ENCODE data around the gene PLEK.
"Not testable (repeated sequence)": the region's sequence is repeated elsewhere in the genome, so short reads cannot be mapped to it uniquely, and the experiment has no call there.

Gene PLEK

GRCh38 chr2:68386365-68386764 is 21.3 kb downstream of the PLEK start:
- no peak for DNase-seq

- DNase-seq, result no peak
These were observed 22.6 kb downstream of the PLEK start for GRCh38 chr2:68387408-68388350.

GRCh38 chr2:68388358-68388757 is 23.3 kb downstream of the PLEK start:
- no peak for DNase-seq

DNA sequence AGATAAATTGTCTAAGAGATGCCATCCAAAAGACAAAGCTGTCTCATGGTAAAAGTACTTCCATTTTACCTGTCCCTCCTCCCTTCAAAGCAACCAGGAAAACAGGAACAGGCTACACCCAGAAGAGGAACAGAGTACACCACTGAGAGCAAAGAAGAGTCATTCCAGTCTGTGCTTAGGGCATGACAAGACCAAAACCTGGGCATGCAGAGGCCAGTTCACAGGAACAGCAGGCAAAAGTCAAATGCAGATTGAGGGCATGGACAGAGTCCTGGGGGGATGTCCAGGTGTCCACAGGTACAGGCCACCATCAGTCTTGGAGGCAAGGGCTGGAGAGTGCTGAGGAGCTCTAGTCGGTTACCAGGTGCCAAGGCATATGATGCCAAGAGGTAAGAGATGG is 23.7 kb downstream of the PLEK start:
- no peak for DNase-seq

GRCh38 chr2:68390114-68390513 is 25.0 kb downstream of the PLEK start:
- DNase-seq, result no peak

GRCh38 chr2:68390586-68390985 is 25.5 kb downstream of the PLEK start:
- DNase-seq, result no peak

DNA sequence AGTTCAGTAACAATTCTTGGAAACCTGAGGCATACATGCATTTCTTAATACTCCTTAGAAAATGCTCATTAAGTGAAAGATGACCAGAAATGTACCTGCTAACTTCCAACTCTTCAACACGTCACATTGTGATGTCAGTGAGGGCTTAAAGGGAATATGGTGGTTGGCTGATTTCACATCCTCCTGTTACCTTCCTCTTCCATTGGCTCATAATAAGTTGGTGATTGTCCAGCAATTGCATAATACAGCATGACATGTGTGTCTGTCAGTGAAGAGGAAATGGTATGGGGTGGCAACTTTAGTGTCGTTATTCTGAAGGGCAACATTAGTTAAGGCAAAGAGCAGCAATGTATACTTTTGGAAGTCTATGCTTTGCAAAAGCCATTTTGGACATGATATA is 26.0 kb downstream of the PLEK start:
- no peak for DNase-seq

DNA sequence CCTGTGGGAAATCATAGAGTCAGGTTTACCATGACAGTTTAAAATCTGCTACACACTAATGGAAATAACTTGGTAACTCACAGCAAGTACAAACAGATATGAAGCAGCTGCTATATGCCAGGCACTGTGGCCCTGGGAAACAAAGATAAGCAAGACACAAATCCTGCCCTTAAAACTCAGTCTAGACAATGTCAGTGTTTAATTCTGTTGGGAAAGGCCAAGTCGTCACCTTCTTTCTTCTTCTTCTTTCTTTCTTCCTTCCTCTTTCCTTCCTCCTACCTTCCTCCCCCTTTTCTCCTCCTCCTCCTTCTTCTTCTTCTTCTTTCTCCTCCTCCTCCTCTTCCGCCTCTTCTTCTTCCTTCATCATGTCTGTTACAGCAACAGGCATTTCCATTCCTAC is 26.8 kb downstream of the PLEK start:
- no peak for DNase-seq

DNA sequence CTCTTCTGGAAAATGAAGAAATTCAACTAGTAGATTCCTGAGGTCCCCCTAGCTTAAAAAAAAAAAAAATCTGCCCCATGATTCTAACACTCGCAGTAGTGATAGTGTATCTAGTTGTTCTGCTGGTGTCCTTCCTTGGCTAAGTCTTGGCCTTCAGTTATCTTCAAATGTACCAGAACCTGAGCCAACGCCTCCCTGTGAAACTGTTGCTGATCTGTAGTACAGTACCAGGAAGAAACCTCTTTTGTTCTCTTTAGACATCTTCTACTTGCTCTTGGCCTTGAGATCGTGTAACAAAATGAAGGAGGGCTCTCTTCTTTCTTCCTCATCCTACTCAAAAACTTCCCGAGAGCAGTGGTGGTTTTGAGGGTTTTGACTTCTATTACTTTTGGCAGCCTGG is 31.0 kb downstream of the PLEK start:
- DNase-seq, result no peak

GRCh38 chr2:68397704-68398263 is 32.7 kb downstream of the PLEK start:
- DNase-seq, result not testable (repeated sequence)

DNA sequence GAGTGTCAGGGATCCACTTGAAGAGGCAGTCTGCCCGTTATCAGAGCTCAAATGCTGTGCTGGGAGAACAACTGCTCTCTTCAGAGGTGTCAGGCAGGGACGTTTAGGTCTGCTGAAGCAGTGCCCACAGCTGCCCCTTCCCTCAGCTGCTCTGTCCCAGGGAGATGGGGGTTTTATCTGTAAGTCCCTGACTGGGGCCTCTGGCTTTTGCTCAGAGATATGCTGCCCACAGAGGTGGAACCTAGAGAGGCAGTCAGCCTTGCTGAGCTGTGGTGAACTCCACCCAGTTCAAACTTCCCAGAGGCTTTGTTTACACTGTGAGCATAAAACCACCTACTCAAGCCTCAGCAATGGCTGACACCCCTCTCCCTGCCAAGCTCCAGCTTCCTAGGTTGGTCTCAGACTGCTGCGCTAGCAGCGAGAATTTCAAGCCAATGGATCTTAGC is 38.1 kb downstream of the PLEK start:
- DNase-seq, result no peak

GRCh38 chr2:68404164-68404563 is 39.1 kb downstream of the PLEK start:
- DNase-seq, result no peak

GRCh38 chr2:68404893-68405799 is 40.1 kb downstream of the PLEK start:
- DNase-seq, result no peak

DNA sequence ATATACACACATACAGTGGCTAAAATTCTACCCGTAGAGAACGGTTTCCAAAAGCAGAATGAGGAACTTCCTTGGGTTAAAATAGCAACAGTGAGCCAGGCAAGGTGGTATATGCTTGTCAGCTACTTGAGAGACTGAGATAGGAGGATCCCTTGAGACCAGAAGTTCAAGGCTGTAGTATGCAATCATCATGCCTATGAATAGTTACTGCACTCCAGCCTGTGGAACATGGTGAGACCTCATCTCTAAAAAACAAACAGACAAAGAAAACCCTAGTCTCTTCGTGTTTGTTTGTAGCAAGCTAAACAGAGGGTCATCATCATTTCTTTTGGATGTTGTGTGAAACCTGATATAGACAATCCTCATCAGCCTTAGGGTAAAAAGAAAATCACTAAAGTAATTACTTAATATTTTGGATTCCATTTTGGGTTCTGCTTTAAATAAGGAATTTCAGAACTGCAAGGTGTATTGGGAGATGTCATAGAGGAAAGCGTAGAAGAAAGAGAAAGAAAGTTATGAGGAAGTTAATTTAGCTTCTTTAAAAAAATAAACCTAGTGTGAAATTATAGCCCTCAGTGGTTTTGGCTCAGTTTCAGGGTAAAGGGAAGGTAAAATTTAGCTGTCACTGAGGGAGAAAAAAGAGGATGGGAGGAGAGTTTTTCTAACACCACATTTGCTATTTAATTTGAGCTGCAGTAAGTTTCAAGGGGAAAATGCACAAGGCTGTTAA is 46.5 kb downstream of the PLEK start:
- no peak for DNase-seq

- no peak for DNase-seq
These were observed 47.2 kb downstream of the PLEK start for GRCh38 chr2:68412127-68412819.

- no peak for DNase-seq
These were observed 48.4 kb downstream of the PLEK start for GRCh38 chr2:68413466-68413865.

DNA sequence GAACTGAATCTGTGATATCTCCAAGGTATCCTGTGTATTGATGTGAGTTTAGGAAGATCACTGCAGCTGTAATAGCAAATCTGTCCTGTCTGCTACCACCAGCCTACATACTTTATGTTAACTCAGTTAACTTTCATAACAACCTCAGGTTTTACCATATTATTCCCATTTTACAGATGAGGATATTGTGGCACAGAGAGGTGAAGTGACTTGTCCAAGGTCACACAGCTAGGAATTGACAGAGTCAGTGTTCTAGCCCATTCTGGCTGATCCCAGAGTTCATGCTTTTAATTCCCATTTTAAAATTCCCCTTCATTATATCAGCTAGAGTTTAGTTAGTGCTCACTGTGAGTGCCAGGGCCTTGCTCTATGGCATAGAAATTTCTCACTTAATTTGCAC is 49.4 kb downstream of the PLEK start:
- no peak for DNase-seq

DNA sequence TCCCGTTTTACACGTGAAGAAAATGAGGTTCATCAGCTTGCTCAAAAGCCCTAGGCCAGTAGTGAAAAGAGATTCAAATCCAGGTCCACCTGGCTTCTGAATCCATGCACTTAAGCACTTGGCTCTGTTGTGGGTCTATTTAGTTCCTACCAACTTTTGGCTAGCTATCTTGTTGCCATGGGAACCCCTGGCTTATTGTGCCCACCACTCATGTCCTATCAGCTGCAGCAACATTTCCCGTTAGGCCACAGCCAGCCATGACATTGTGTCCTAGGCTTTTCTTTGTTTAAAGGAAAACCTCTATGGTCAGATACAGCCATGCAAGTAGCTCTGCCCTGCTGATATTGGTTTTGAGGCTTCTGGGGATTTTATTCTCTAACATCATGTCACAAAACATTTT is 49.8 kb downstream of the PLEK start:
- no peak for DNase-seq

DNA sequence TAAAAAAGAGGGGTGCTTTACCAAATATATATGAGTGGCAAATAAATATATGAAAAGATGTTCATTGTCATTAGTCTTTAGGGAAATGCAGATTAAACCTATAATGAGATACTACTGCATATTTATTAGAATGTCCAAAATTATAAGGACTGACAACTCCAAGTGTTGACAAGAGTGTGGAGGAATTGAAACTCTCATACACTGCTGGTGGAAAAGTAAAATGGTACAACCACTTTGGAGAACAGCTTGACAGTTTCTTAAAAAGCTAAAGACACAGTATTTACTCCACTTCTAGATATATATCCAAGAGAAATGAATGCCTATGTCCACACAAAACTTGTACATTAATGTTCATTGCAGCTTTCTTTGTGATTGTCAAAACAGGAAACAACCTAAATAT is 50.4 kb downstream of the PLEK start:
- DNase-seq, result no peak

GRCh38 chr2:68416081-68416675 is 51.1 kb downstream of the PLEK start:
- no peak for DNase-seq

DNA sequence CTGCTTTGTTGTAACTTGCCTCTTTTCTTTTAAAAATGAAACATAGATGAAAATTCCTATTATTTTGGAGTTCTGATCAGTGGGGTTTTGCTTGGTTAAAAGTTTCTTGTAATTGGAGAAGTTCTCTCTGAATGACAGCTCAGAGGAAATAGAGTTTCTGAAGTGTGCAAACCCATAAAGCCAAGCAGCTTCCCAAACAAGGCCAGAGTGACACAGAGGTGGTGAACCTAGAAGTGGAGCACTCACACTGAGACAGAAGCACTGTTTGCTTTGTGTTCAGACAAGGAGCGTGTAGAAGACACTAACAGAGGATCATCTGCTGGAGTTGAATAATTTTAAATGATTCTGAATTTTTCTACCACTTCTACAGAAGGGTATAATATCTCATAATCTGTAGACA is 52.8 kb downstream of the PLEK start:
- no peak for DNase-seq

GRCh38 chr2:68418419-68418818 is 53.3 kb downstream of the PLEK start:
- DNase-seq, result no peak
